ENCODE data around the gene NLRP6. TPM values are rescaled to one million over a fixed set of nuclear protein-coding genes. Genes with fewer than 3 reads are reported as not detected.

NLRP6 gene
- total RNA-seq, 4 donors from 2014 or later, result 0.75 to 1.3 TPM; not detected in 2

GRCh38 chr11:303363-303762 is 25.2 kb downstream of the NLRP6 start:
- Histone ChIP-seq H3K4me1 (peaks cover 7 to 52% (median 14%) of the 10 kb centered on the region in 3 donors), H3K27ac (no peak overlapping the region), H3K9me3 (no peaks in the 10 kb centered on the region), H3K4me3 (no peak overlapping the region), H3K36me3 (no peaks in the 10 kb centered on the region), H3K27me3 (peaks cover 0 to 37% (median 8%) of the 10 kb centered on the region in 4 donors)
- 73 to 82% methylated on average over 9 to 11 of the region's 12 CpGs for WGBS, 2 donors
- intact Hi-C loops (cut with DNase I), result loop anchor here (5.0 kb wide), 1 partner anchor 59 kb away; no protein-coding TSS in a partner anchor
- DNase-seq, result no peak
- TF ChIP-seq POLR2A (IDR thresholded peaks at IDR 0.05) (no peak), CTCF (IDR thresholded peaks at IDR 0.05) (no peak)

GRCh38 chr11:304061-304506 is 25.9 kb downstream of the NLRP6 start:
- H3K36me3 ChIP-seq, result no peaks in the 10 kb centered on the region
- intact Hi-C loops (cut with DNase I), result loop anchor here (5.0 kb wide), 1 partner anchor 58 kb away; no protein-coding TSS in a partner anchor
- TF ChIP-seq CTCF (IDR thresholded peaks at IDR 0.05) (no peak), POLR2A (IDR thresholded peaks at IDR 0.05) (no peak)
- no peak overlapping the region for H3K4me3 ChIP-seq
- no peak for DNase-seq
- WGBS, 2 donors, result 71 to 100% methylated on average over 1 to 11 of the region's 52 CpGs
- H3K27me3 ChIP-seq, result peaks cover 0 to 29% (median 4%) of the 10 kb centered on the region in 4 donors
- H3K9me3 ChIP-seq, result no peaks in the 10 kb centered on the region
- H3K4me1 ChIP-seq, result peaks cover 11 to 52% (median 18%) of the 10 kb centered on the region in 3 donors
- H3K27ac ChIP-seq, result no peak overlapping the region

- Histone ChIP-seq H3K27ac (peak overlapping the region in 1 of 4 donors; percentile 93), H3K4me1 (peaks cover 10 to 56% (median 27%) of the 10 kb centered on the region in 3 donors), H3K9me3 (no peaks in the 10 kb centered on the region), H3K27me3 (peaks cover 0 to 18% (median 0%) of the 10 kb centered on the region in 4 donors), H3K36me3 (no peaks in the 10 kb centered on the region), H3K4me3 (no peak overlapping the region)
- intact Hi-C loops (cut with DNase I), result loop anchor here (5.0 kb wide), 1 partner anchor 57 kb away; no protein-coding TSS in a partner anchor
- DNase-seq, result no peak
- WGBS, 2 donors, result 30 to 32% methylated on average over 19 of the region's 19 CpGs
- TF ChIP-seq POLR2A (IDR thresholded peaks at IDR 0.05) (no peak), CTCF (IDR thresholded peaks at IDR 0.05) (peak; percentile 37 to 84 (median 72))
Observed at GRCh38 chr11:304915-305843, 27.0 kb downstream of the NLRP6 start.

- intact Hi-C loops (cut with DNase I), result no loop called here
- WGBS, 2 donors, result 94% methylated on average over 8 to 9 of the region's 10 CpGs
- Histone ChIP-seq H3K4me3 (no peak overlapping the region), H3K27ac (peak overlapping the region in 2 of 4 donors; percentile 88 to 93), H3K9me3 (no peaks in the 10 kb centered on the region), H3K4me1 (peaks cover 10 to 56% (median 27%) of the 10 kb centered on the region in 3 donors), H3K27me3 (peaks cover 0 to 12% (median 0%) of the 10 kb centered on the region in 4 donors), H3K36me3 (no peaks in the 10 kb centered on the region)
- TF ChIP-seq POLR2A (IDR thresholded peaks at IDR 0.05) (no peak), CTCF (IDR thresholded peaks at IDR 0.05) (no peak)
- DNase-seq, result no peak
Observed at GRCh38 chr11:305844-306211, 27.6 kb downstream of the NLRP6 start.

Data from esophagus squamous epithelium (tissue), 5 donors.